K562 (cell line): ENCODE results near the gene HOXC10.

Experiments
- BRCA1 ChIP-seq, 2 experiments: fragments of 450-650 bp in 1 of 2; sonication (generic) in 1 of 2; formaldehyde crosslinking in 1 of 2; IDR thresholded peaks; 2 replicates each; pipeline versions ENCODE4 v1.5.0 to v1.6.1; 2017 to 2020; ENCODE audit warnings: mild to moderate bottlenecking in 1 of 2, missing genetic modification reagents in 1 of 2
- ETV5 ChIP-seq: sonication (generic); formaldehyde crosslinking; IDR thresholded peaks from 2 replicates; pipeline ENCODE4 v1.4.0; 2020; ENCODE audit warnings: low read depth, mild to moderate bottlenecking, missing genetic modification reagents
- TF ChIP-seq, protein P1 (sequence below): fragments of 250-450 bp; sonication (Bioruptor Pico); IDR thresholded peaks from 2 replicates; pipeline ENCODE4 v1.4.0; 2020; ENCODE audit warnings: mild to moderate bottlenecking, moderate library complexity

DNA sequence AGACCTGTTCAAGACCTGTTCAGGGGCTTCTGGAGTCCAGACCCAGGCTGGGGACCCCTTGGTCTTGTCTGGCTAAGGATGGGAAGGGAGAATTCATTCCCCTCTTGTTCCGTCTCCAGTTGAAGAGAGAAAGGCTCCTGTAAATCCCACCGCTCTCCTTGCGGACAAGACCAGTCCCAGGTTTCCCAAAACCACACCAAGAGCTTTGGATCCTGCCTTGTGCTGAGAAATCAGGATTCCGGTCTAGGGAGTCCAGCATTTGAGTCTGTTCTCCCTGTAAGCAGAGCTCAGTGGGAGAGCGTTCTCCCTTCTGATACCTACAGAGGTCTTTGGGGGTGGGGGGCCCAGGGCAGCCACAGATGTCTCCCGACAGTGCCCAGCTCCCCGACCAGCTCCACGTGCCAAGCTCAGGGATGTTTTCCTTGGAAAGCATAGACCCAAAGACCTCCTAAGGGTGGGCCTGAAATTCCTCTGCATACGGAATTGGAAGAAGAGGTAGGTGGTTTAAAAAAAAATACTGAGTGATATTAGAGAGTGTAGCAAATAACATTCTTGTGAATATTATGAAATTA, 44.4 kb upstream of the HOXC10 start:
- TF ChIP-seq BRCA1 (IDR thresholded peaks at IDR 0.05) (no peak), BRCA1 (CRISPR knock-in tag; IDR thresholded peaks at IDR 0.05) (no peak), ETV5 (no peak)
- TF ChIP-seq, protein P1, sequence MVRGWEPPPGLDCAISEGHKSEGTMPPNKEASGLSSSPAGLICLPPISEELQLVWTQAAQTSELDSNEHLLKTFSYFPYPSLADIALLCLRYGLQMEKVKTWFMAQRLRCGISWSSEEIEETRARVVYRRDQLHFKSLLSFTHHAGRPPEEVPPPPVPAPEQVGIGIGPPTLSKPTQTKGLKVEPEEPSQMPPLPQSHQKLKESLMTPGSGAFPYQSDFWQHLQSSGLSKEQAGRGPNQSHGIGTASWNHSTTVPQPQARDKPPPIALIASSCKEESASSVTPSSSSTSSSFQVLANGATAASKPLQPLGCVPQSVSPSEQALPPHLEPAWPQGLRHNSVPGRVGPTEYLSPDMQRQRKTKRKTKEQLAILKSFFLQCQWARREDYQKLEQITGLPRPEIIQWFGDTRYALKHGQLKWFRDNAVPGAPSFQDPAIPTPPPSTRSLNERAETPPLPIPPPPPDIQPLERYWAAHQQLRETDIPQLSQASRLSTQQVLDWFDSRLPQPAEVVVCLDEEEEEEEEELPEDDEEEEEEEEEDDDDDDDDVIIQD (CRISPR knock-in tag) = no peak
